HCT116 (cell line): ENCODE data around the gene TGM6. TPM values are rescaled to one million over a fixed set of nuclear protein-coding genes. Genes with fewer than 3 reads are reported as not detected.

Source experiments
- ATAC-seq: fragments of 200-7000 bp; cut with Tn5 transposase; 2 replicates; pipeline ENCODE4 v1.9.1; 2020; ENCODE audit warnings: mild to moderate bottlenecking, moderate library complexity
- BruUV-seq: library from RNA; stranded (reverse); fragments of 400-500 nt; replicated peaks from 2 replicates; lab custom pipeline; 2021; lab: Mats Ljungman, UMichigan
- CTCF ChIA-PET: fragments of 300-600 bp; sonication (Branson Sonifier 250); formaldehyde crosslinking; loops from one replicate; lab custom pipeline; 2021; ENCODE audit warnings: antibody characterized with exemption; lab: Charles Lee
- POLR2A ChIA-PET: fragments of 300-600, 350-600 bp; sonication (Branson Sonifier 250); formaldehyde crosslinking; loops from one replicate; lab custom pipeline; 2021; ENCODE audit warnings: antibody characterized with exemption; lab: Charles Lee
- RAD21 ChIA-PET, 2 experiments: fragments of 300-600 bp; sonication (Branson Sonifier 250); formaldehyde crosslinking; loops; one replicate each; lab custom pipeline; 2023; ENCODE audit warnings: low total read pairs in 2 of 2; ENCODE audit not compliant: uncharacterized antibody in 2 of 2, unreplicated experiment in 2 of 2, low non-redundant PET in 1 of 2; lab: Charles Lee
- DNase-seq: peaks from one replicate; pipeline ENCODE4 v3.0.0-alpha.2; 2010; ENCODE audit warnings: low read depth, low spot score
- H2AFZ ChIP-seq: fragments of 200-600 bp; shearing (Covaris generic), sonication (generic); 2 replicates; pipeline ENCODE4 v1.6.1; 2017; ENCODE audit warnings: low read depth, mixed run types, mixed read lengths, antibody characterized with exemption, low read length; ENCODE audit not compliant: poor library complexity, severe bottlenecking
- H3K27ac ChIP-seq: 2 replicates; pipeline ENCODE4 v1.5.1; 2012; ENCODE audit warnings: low read depth, low read length
- H3K27me3 ChIP-seq: fragments of 200-600 bp; sonication (generic); 2 replicates; pipeline ENCODE4 v1.6.1; 2016; ENCODE audit warnings: mixed run types, low read length, mixed read lengths; ENCODE audit not compliant: insufficient read depth
- H3K36me3 ChIP-seq, 2 experiments: fragments of 200-500 bp in 1 of 2; fragments of 200-600 bp in 1 of 2; sonication (Bioruptor generic) in 1 of 2; sonication (generic) in 1 of 2; 2 replicates each; pipeline versions ENCODE4 v1.5.1 to v1.6.1; 2014 to 2016; ENCODE audit warnings: low read length in 2 of 2, inconsistent platforms in 1 of 2, mixed read lengths in 1 of 2, mixed run types in 1 of 2; ENCODE audit not compliant: insufficient read depth in 2 of 2, control insufficient read depth in 1 of 2
- H3K4me1 ChIP-seq, 2 experiments: fragments of 200-600 bp in 1 of 2; sonication (generic) in 1 of 2; 2 replicates each; pipeline versions ENCODE4 v1.5.1 to v1.6.1; 2012 to 2017; ENCODE audit warnings: low read length in 2 of 2, inconsistent platforms in 1 of 2, mild to moderate bottlenecking in 1 of 2, mixed read lengths in 1 of 2, mixed run types in 1 of 2, moderate library complexity in 1 of 2; ENCODE audit not compliant: insufficient read depth in 2 of 2, control insufficient read depth in 1 of 2
- H3K4me2 ChIP-seq: fragments of 200-600 bp; sonication (generic); 2 replicates; pipeline ENCODE4 v1.6.1; 2017; ENCODE audit warnings: mixed run types, low read length, mixed read lengths
- H3K4me3 ChIP-seq, 2 experiments: fragments of 200-600 bp in 1 of 2; sonication (generic) in 1 of 2; replicated peaks in 1 of 2; 2 replicates each; pipeline ENCODE4 v1.5.1; 2011 to 2016; ENCODE audit warnings: low read length in 2 of 2, control low read depth in 1 of 2, low read depth in 1 of 2, mild to moderate bottlenecking in 1 of 2, mixed read lengths in 1 of 2, mixed run types in 1 of 2
- H3K79me2 ChIP-seq: fragments of 200-600 bp; sonication (generic); 2 replicates; pipeline ENCODE4 v1.6.1; 2017; ENCODE audit warnings: mild to moderate bottlenecking, mixed run types, low read length, moderate library complexity, mixed read lengths; ENCODE audit not compliant: insufficient read depth
- H3K9ac ChIP-seq: fragments of 200-600 bp; sonication (generic); 2 replicates; pipeline ENCODE4 v1.6.1; 2016; ENCODE audit warnings: low read length, mixed read lengths
- H3K9me2 ChIP-seq: fragments of 200-600 bp; sonication (generic), shearing (Covaris generic); 2 replicates; pipeline ENCODE4 v1.6.1; 2017; ENCODE audit warnings: mixed run types, mild to moderate bottlenecking, moderate library complexity; ENCODE audit not compliant: insufficient read depth
- H3K9me3 ChIP-seq, 2 experiments: fragments of 200-500 bp in 1 of 2; fragments of 200-600 bp in 1 of 2; sonication (Bioruptor generic) in 1 of 2; sonication (generic) in 1 of 2; 2 replicates each; pipeline ENCODE4 v1.6.1; 2014 to 2017; ENCODE audit warnings: low read length in 2 of 2, mixed read lengths in 2 of 2, inconsistent platforms in 1 of 2, low read depth in 1 of 2, mild to moderate bottlenecking in 1 of 2, mixed run types in 1 of 2, moderate library complexity in 1 of 2; ENCODE audit not compliant: control insufficient read depth in 1 of 2, insufficient read depth in 1 of 2
- H4K20me1 ChIP-seq: fragments of 200-600 bp; sonication (generic), shearing (Covaris generic); 2 replicates; pipeline ENCODE4 v1.6.1; 2017; ENCODE audit warnings: mixed run types, mild to moderate bottlenecking, moderate library complexity; ENCODE audit not compliant: insufficient read depth
- ATF3 ChIP-seq: IDR thresholded peaks from 2 replicates; pipeline ENCODE4 v1.6.1; 2012
- CEBPB ChIP-seq: IDR thresholded peaks from 2 replicates; pipeline ENCODE4 v1.6.1; 2012; ENCODE audit warnings: low read depth
- EZH2 ChIP-seq: fragments of 200-600 bp; sonication (generic); IDR thresholded peaks from 2 replicates; pipeline ENCODE4 v1.6.1; 2017; ENCODE audit warnings: antibody characterized with exemption, mixed run types
- EZH2phosphoT487 ChIP-seq: fragments of 200-600 bp; IDR thresholded peaks from 2 replicates; pipeline ENCODE4 v1.6.1; 2018; ENCODE audit warnings: antibody characterized with exemption, borderline replicate concordance
- POLR2A ChIP-seq: IDR thresholded peaks from 2 replicates; pipeline ENCODE4 v1.7.0; 2011; ENCODE audit warnings: borderline replicate concordance; ENCODE audit not compliant: insufficient read depth, insufficient read length; ENCODE audit errors: extremely low read depth
- POLR2AphosphoS5 ChIP-seq: IDR thresholded peaks from 2 replicates; pipeline ENCODE4 v1.6.1; 2011; ENCODE audit warnings: mild to moderate bottlenecking, low read depth, low read length, moderate library complexity
- REST ChIP-seq: IDR thresholded peaks from 2 replicates; pipeline ENCODE4 v1.6.1; 2012; ENCODE audit warnings: low read depth
- SP1 ChIP-seq: IDR thresholded peaks from 2 replicates; pipeline ENCODE4 v1.6.1; 2012; ENCODE audit warnings: low read depth
- TCF7L2 ChIP-seq: IDR thresholded peaks from 2 replicates; pipeline ENCODE4 v1.7.0; 2011; ENCODE audit warnings: borderline replicate concordance, inconsistent platforms; ENCODE audit not compliant: insufficient read depth, insufficient read length; ENCODE audit errors: extremely low read depth
- YY1 ChIP-seq: IDR thresholded peaks from 2 replicates; pipeline ENCODE4 v1.6.1; 2011; ENCODE audit warnings: low read length, low read depth, moderate library complexity, mild to moderate bottlenecking; ENCODE audit not compliant: insufficient replicate concordance; ENCODE audit errors: extremely low read depth
- ZFX ChIP-seq: fragments of 450-650 bp; IDR thresholded peaks from 2 replicates; pipeline ENCODE4 v1.6.1; 2017
- intact Hi-C: fragments of 100-400 bp; cut with micrococcal nuclease; formaldehyde crosslinking; loops from 2 replicates; pipeline ENCODE4 v1.10.0; 2022
- total RNA-seq: library from RNA; stranded (reverse); gene quantifications from one replicate; pipeline ENCODE4 v1.2.1, GENCODE V29; 2021; ENCODE audit not compliant: unreplicated experiment
- TF ChIP-seq, protein P1 (sequence below): IDR thresholded peaks from 2 replicates; pipeline ENCODE4 v1.6.1; 2012

The TGM6 gene
- total RNA-seq, 1 experiment from 2014 or later: not detected

GRCh38 chr20:2374346-2375125, 6.2 kb upstream of the TGM6 start:
- DNase-seq (no peak), ATAC-seq (no peak)
- Histone ChIP-seq H3K9ac (no peak overlapping the region), H3K9me2 (no peaks in the 10 kb centered on the region), H3K79me2 (no peaks in the 10 kb centered on the region), H2AFZ (no peak overlapping the region), H3K4me2 (no peak overlapping the region), H3K27me3 (no peaks in the 10 kb centered on the region), H3K27ac (no peak overlapping the region), H3K4me3 (no peak overlapping the region), H4K20me1 (no peaks in the 10 kb centered on the region; the same call in 1 of the 2 replicates), H3K36me3 (no peaks in the 10 kb centered on the region), H3K9me3 (no peaks in the 10 kb centered on the region), H3K4me1 (no peaks in the 10 kb centered on the region)
- ChIA-PET CTCF (no interaction called here), POLR2A (interaction anchor here (1.4 kb wide), 1 partner anchor 8 kb away, joined by 4 read pairs; no protein-coding TSS in a partner anchor), RAD21 (no interaction called here)
- no TSS peak for BruUV-seq
- TF ChIP-seq CEBPB: no peak
- no peak for TF ChIP-seq REST
- no peak for TF ChIP-seq ATF3
- TF ChIP-seq TCF7L2: no peak
- TF ChIP-seq, protein P1, sequence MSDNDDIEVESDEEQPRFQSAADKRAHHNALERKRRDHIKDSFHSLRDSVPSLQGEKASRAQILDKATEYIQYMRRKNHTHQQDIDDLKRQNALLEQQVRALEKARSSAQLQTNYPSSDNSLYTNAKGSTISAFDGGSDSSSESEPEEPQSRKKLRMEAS: no peak
- no peak for TF ChIP-seq EZH2phosphoT487
- TF ChIP-seq SP1: no peak
- no peak for TF ChIP-seq YY1
- no peak for TF ChIP-seq POLR2AphosphoS5
- TF ChIP-seq ZFX: no peak
- no peak for TF ChIP-seq EZH2
- TF ChIP-seq POLR2A: no peak
- intact Hi-C loops: no loop called here
